Activated T-cell treated with anti-CD3 and anti-CD28 coated beads, Interleukin-2, amount 50 U/mL, for 48 hours (primary cell): ENCODE data around the gene CPA4.

Experiments
- DNase-seq, 2 experiments: peaks; one replicate each; pipeline ENCODE4 v3.0.0-alpha.2; 2020

CPA4 gene

GRCh38 chr7:130275826-130276297 is 17.1 kb upstream of the CPA4 start:
- DNase-seq: no peak

- peak; percentile 59 to 62 for DNase-seq
These were observed 15.9 kb upstream of the CPA4 start for GRCh38 chr7:130276796-130277762.

- no peak for DNase-seq
These were observed 15.0 kb upstream of the CPA4 start for GRCh38 chr7:130277763-130278643.

- DNase-seq: no peak
These were observed 14.1 kb upstream of the CPA4 start for GRCh38 chr7:130278860-130279259.

- no peak for DNase-seq
These were observed 13.7 kb upstream of the CPA4 start for GRCh38 chr7:130279286-130279685.

- no peak for DNase-seq
These were observed 13.1 kb upstream of the CPA4 start for GRCh38 chr7:130279906-130280305.

- DNase-seq: no peak
These were observed 11.7 kb upstream of the CPA4 start for GRCh38 chr7:130281260-130281659.

GRCh38 chr7:130286881-130287280 is 6.1 kb upstream of the CPA4 start:
- no peak for DNase-seq

GRCh38 chr7:130288168-130288567 is 4.8 kb upstream of the CPA4 start:
- no peak for DNase-seq

- no peak for DNase-seq
These were observed 4.1 kb upstream of the CPA4 start for GRCh38 chr7:130288829-130289228.

- DNase-seq: no peak
These were observed 3.5 kb upstream of the CPA4 start for GRCh38 chr7:130289478-130289877.

- no peak for DNase-seq
These were observed 2.2 kb upstream of the CPA4 start for GRCh38 chr7:130290745-130291144.

GRCh38 chr7:130293521-130293920 is 560 bp downstream of the CPA4 start:
- no peak for DNase-seq

GRCh38 chr7:130294314-130294713 is 1.4 kb downstream of the CPA4 start:
- DNase-seq: no peak

- no peak for DNase-seq
These were observed 3.4 kb downstream of the CPA4 start for GRCh38 chr7:130296221-130296951.

- DNase-seq: no peak
These were observed 4.9 kb downstream of the CPA4 start for GRCh38 chr7:130297628-130298543.

- no peak for DNase-seq
These were observed 5.8 kb downstream of the CPA4 start for GRCh38 chr7:130298544-130299326.

- no peak for DNase-seq
These were observed 6.9 kb downstream of the CPA4 start for GRCh38 chr7:130299866-130300265.

GRCh38 chr7:130301501-130302020 is 8.6 kb downstream of the CPA4 start:
- no peak for DNase-seq

GRCh38 chr7:130302649-130303048 is 9.7 kb downstream of the CPA4 start:
- no peak for DNase-seq

- DNase-seq: no peak
These were observed 10.2 kb downstream of the CPA4 start for GRCh38 chr7:130303127-130303526.
